GM12873 (cell line): ENCODE measurements around the gene TASP1.

Source experiments
- CTCF ChIP-seq: IDR thresholded peaks from 2 replicates; pipeline ENCODE4 v1.5.1; 2012; ENCODE audit warnings: low read depth, mild to moderate bottlenecking, moderate library complexity, low read length, control low read depth; ENCODE audit not compliant: insufficient read depth; ENCODE audit errors: missing control alignments

Gene TASP1

GRCh38 chr20:13401596-13401995 is 237.1 kb downstream of the TASP1 start:
- no peak for TF ChIP-seq CTCF

- no peak for TF ChIP-seq CTCF
Measured at GRCh38 chr20:13400453-13400852, 238.3 kb downstream of the TASP1 start.

- no peak for TF ChIP-seq CTCF
Measured at GRCh38 chr20:13397300-13397724, 241.4 kb downstream of the TASP1 start.

GRCh38 chr20:13396826-13397225 is 241.9 kb downstream of the TASP1 start:
- TF ChIP-seq CTCF = no peak

GRCh38 chr20:13396022-13396421 is 242.7 kb downstream of the TASP1 start:
- TF ChIP-seq CTCF = no peak

- no peak for TF ChIP-seq CTCF
Measured at GRCh38 chr20:13395232-13395631, 243.5 kb downstream of the TASP1 start.

GRCh38 chr20:13392391-13392790 is 246.3 kb downstream of the TASP1 start:
- TF ChIP-seq CTCF = no peak
